Measurements from ENCODE around the gene HIPK3. TPM values are rescaled to one million over a fixed set of nuclear protein-coding genes. Genes with fewer than 3 reads are reported as not detected.
"Not testable (repeated sequence)": the region's sequence is repeated elsewhere in the genome, so short reads cannot be mapped to it uniquely, and the experiment has no call there.

Gene HIPK3
- total RNA-seq, 1 experiment from 2014 or later, result 68.5 TPM

DNA sequence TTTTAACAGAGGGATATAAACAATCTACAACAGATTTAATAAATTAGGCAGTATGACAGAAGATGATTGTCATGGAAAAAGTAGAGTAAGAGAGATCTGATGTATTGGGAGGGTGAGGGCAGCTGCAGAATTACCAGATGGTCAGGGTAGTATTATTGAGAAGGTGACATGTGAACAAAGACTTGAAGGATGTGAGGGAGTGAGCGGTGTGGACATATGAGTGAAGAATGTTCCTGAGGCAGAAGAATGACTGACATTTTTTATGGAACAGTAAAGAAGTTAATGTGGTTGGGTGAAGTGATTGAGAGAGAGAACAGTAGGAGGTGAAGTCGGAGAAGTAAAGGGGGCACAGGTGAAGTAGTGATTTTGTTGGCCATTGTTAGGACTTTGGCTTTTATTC lies 42.4 kb upstream of the HIPK3 start:
- Histone ChIP-seq H3K9me3 (0 out of 2 replicates have a peak, but pooled peaks cover 3% of the 10 kb centered on the region), H3K4me3 (ENCODE audit: low read depth, low read length) (no peak overlapping the region), H3K4me1 (no peaks in the 10 kb centered on the region), H3K36me3 (ENCODE audit: control insufficient read depth, insufficient read depth, low read length) (no peaks in the 10 kb centered on the region), H3K27me3 (replicated peaks; ENCODE audit: control insufficient read depth, insufficient read depth, low read length) (no peaks in the 10 kb centered on the region)
- no peak for DNase-seq
- no peak for TF ChIP-seq CTCF (IDR thresholded peaks at IDR 0.05; ENCODE audit: insufficient read depth in 1 of 2, low read depth in 1 of 2, low read length in 1 of 2, severe bottlenecking in 1 of 2, unreplicated experiment in 1 of 2)
- no TSS peak for BruUV-seq (replicated peaks)
- ChIA-PET CTCF (no interaction called here), POLR2A (no interaction called here)
- H3K27me3 Mint-ChIP-seq (ENCODE audit: insufficient read depth, unreplicated experiment), result no peaks in the 10 kb centered on the region
- no peaks in the 10 kb centered on the region for H3K36me3 Mint-ChIP-seq (ENCODE audit: insufficient read depth, unreplicated experiment)
- H3K4me3 Mint-ChIP-seq (ENCODE audit: unreplicated experiment), result no peak overlapping the region
- intact Hi-C loops (cut with micrococcal nuclease; ENCODE audit: unreplicated experiment), result no loop called here
- H3K9me3 Mint-ChIP-seq (ENCODE audit: unreplicated experiment), result no peaks in the 10 kb centered on the region
- no peak overlapping the region for H3K27ac Mint-ChIP-seq (ENCODE audit: unreplicated experiment)
- H3K4me1 Mint-ChIP-seq (ENCODE audit: low read depth, unreplicated experiment), result no peaks in the 10 kb centered on the region

DNA sequence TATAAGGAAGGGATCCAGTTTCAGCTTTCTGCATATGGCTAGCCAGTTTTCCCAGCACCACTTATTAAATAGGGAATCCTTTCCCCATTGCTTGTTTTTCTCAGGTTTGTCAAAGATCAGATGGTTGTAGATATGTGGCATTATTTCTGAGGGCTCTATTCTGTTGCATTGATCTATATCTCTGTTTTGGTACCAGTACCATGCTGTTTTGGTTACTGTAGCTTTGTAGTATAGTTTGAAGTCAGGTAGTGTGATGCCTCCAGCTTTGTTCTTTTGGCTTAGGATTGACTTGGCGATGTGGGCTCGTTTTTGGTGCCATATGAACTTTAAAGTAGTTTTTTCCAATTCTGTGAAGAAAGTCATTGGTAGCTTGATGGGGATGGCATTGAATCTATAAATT lies 40.5 kb upstream of the HIPK3 start:
- H3K36me3 Mint-ChIP-seq (ENCODE audit: insufficient read depth, unreplicated experiment); CTCF ChIA-PET; BruUV-seq (replicated peaks); H3K4me3 ChIP-seq (ENCODE audit: low read depth, low read length); H3K4me1 ChIP-seq; H3K4me1 Mint-ChIP-seq (ENCODE audit: low read depth, unreplicated experiment); intact Hi-C loops (cut with micrococcal nuclease; ENCODE audit: unreplicated experiment); DNase-seq; H3K36me3 ChIP-seq (ENCODE audit: control insufficient read depth, insufficient read depth, low read length); H3K27ac Mint-ChIP-seq (ENCODE audit: unreplicated experiment); H3K27me3 ChIP-seq (replicated peaks; ENCODE audit: control insufficient read depth, insufficient read depth, low read length); H3K27me3 Mint-ChIP-seq (ENCODE audit: insufficient read depth, unreplicated experiment); POLR2A ChIA-PET; H3K9me3 Mint-ChIP-seq (ENCODE audit: unreplicated experiment); H3K4me3 Mint-ChIP-seq (ENCODE audit: unreplicated experiment); H3K9me3 ChIP-seq: not testable (repeated sequence)

GRCh38 chr11:33222052-33222750 lies 35.0 kb upstream of the HIPK3 start:
- H3K9me3 ChIP-seq, result no peaks in the 10 kb centered on the region
- Mint-ChIP-seq H3K36me3 (ENCODE audit: insufficient read depth, unreplicated experiment) (no peaks in the 10 kb centered on the region), H3K4me3 (ENCODE audit: unreplicated experiment) (no peak overlapping the region), H3K27ac (ENCODE audit: unreplicated experiment) (no peak overlapping the region), H3K4me1 (ENCODE audit: low read depth, unreplicated experiment) (peaks cover 9% of the 10 kb centered on the region), H3K9me3 (ENCODE audit: unreplicated experiment) (no peaks in the 10 kb centered on the region), H3K27me3 (ENCODE audit: insufficient read depth, unreplicated experiment) (no peaks in the 10 kb centered on the region)
- TF ChIP-seq CTCF (IDR thresholded peaks at IDR 0.05; ENCODE audit: insufficient read depth in 1 of 2, low read depth in 1 of 2, low read length in 1 of 2, severe bottlenecking in 1 of 2, unreplicated experiment in 1 of 2), result no peak
- no TSS peak for BruUV-seq (replicated peaks)
- DNase-seq, result no peak
- ChIA-PET CTCF (no interaction called here), POLR2A (no interaction called here)
- no peaks in the 10 kb centered on the region for H3K27me3 ChIP-seq (replicated peaks; ENCODE audit: control insufficient read depth, insufficient read depth, low read length)
- no peaks in the 10 kb centered on the region for H3K4me1 ChIP-seq
- no peak overlapping the region for H3K4me3 ChIP-seq (ENCODE audit: low read depth, low read length)
- intact Hi-C loops (cut with micrococcal nuclease; ENCODE audit: unreplicated experiment), result no loop called here
- no peaks in the 10 kb centered on the region for H3K36me3 ChIP-seq (ENCODE audit: control insufficient read depth, insufficient read depth, low read length)

DNA sequence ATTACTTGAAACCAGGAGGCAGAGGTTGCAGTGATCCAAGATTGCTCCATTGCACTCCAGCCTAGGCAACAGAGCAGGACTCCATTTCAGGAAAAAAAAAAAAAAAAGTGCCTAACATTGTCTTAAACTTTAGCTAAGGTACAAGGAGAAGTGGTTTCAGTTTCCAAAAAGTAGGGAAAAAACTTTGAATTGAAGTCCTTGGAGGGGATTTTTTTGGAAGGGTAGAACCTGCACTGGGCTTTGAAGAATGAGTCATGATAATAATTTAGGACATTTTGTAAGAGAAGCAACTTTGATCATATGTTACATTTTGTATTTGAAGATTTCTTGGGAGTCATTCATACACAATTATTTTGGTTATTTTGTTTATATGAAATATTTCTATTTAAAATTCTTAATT lies 31.8 kb upstream of the HIPK3 start:
- Mint-ChIP-seq H3K27me3 (ENCODE audit: insufficient read depth, unreplicated experiment) (no peaks in the 10 kb centered on the region), H3K36me3 (ENCODE audit: insufficient read depth, unreplicated experiment) (no peaks in the 10 kb centered on the region), H3K4me1 (ENCODE audit: low read depth, unreplicated experiment) (peaks cover 9% of the 10 kb centered on the region), H3K4me3 (ENCODE audit: unreplicated experiment) (no peak overlapping the region), H3K9me3 (ENCODE audit: unreplicated experiment) (no peaks in the 10 kb centered on the region), H3K27ac (ENCODE audit: unreplicated experiment) (no peak overlapping the region)
- no TSS peak for BruUV-seq (replicated peaks)
- ChIA-PET POLR2A (no interaction called here), CTCF (no interaction called here)
- no peaks in the 10 kb centered on the region for H3K4me1 ChIP-seq
- no peaks in the 10 kb centered on the region for H3K36me3 ChIP-seq (ENCODE audit: control insufficient read depth, insufficient read depth, low read length)
- no peaks in the 10 kb centered on the region for H3K27me3 ChIP-seq (replicated peaks; ENCODE audit: control insufficient read depth, insufficient read depth, low read length)
- no peak for DNase-seq
- no peaks in the 10 kb centered on the region for H3K9me3 ChIP-seq
- intact Hi-C loops (cut with micrococcal nuclease; ENCODE audit: unreplicated experiment), result no loop called here
- no peak overlapping the region for H3K4me3 ChIP-seq (ENCODE audit: low read depth, low read length)
- TF ChIP-seq CTCF (IDR thresholded peaks at IDR 0.05; ENCODE audit: insufficient read depth in 1 of 2, low read depth in 1 of 2, low read length in 1 of 2, severe bottlenecking in 1 of 2, unreplicated experiment in 1 of 2), result no peak

All from Caco-2 (cell line).